Heart left ventricle (tissue), 16 donors: Measurements from ENCODE around the gene AMFR. TPM values are rescaled to one million over a fixed set of nuclear protein-coding genes. Genes with fewer than 3 reads are reported as not detected.
A peak's percentile ranks its signal among the peaks of the same experiment; 100 is the strongest.

Source experiments
- ATAC-seq, 4 donors: fragments of 200-7000 bp; cut with Tn5 transposase; one replicate each; pipeline ENCODE4 v1.9.1; 2020 to 2022; ENCODE audit warnings: moderate library complexity in 4 of 4, mild to moderate bottlenecking in 3 of 4, moderate number of reproducible peaks in 1 of 4
- DNase-seq, 5 donors: peaks; one replicate each; pipeline ENCODE4 v3.0.0-alpha.2; 2020
- H3K27ac ChIP-seq, 12 donors: fragments of 200-600 bp; sonication (generic) in 4 of 12; one replicate each; pipeline versions ENCODE4 v1.5.0 to v1.8.0; 2016 to 2022; ENCODE audit warnings: mild to moderate bottlenecking in 2 of 12
- H3K27me3 ChIP-seq, 9 donors: fragments of 200-600 bp; sonication (generic) in 2 of 9; one replicate each; pipeline versions ENCODE4 v1.5.1 to v1.8.0; 2016 to 2022; ENCODE audit warnings: mild to moderate bottlenecking in 3 of 9
- H3K36me3 ChIP-seq, 9 donors: fragments of 200-600 bp; sonication (generic) in 2 of 9; one replicate each; pipeline versions ENCODE4 v1.5.0 to v1.8.0; 2018 to 2022; ENCODE audit warnings: mild to moderate bottlenecking in 2 of 9
- H3K4me1 ChIP-seq, 12 donors: fragments of 200-600 bp; sonication (generic) in 4 of 12; one replicate each; pipeline versions ENCODE4 v1.5.0 to v1.8.0; 2016 to 2022; ENCODE audit warnings: mild to moderate bottlenecking in 3 of 12
- H3K4me3 ChIP-seq, 12 donors: fragments of 200-600 bp; sonication (generic) in 4 of 12; one replicate each; pipeline versions ENCODE4 v1.5.0 to v1.8.0; 2017 to 2022; ENCODE audit warnings: mild to moderate bottlenecking in 9 of 12, moderate library complexity in 4 of 12
- H3K9me3 ChIP-seq, 12 donors: fragments of 200-600 bp; sonication (generic) in 4 of 12; one replicate each; pipeline versions ENCODE4 v1.5.0 to v1.8.0; 2016 to 2022; ENCODE audit warnings: mild to moderate bottlenecking in 1 of 12
- POLR2A ChIP-seq, 2 donors: fragments of 450-650 bp; IDR thresholded peaks; one replicate each; pipeline ENCODE4 v1.6.1; 2017; ENCODE audit warnings: antibody characterized with exemption in 2 of 2, mild to moderate bottlenecking in 2 of 2, moderate library complexity in 2 of 2
- WGBS, 4 donors: extraction: QIAGEN DNeasy Blood & Tissue Kit in 2 of 4; methylation state at CpG; one replicate each; pipeline versions ENCODE4 v1.1.5 to v1.1.7; 2013 to 2018; 5-methylcytosine and 5-hydroxymethylcytosine counted together
- intact Hi-C, 10 donors: fragments of 100-400 bp; cut with DNase I; formaldehyde crosslinking; loops; one replicate each; pipeline versions ENCODE4 v1.11.1 to v1.14.2; 2022
- polyA plus RNA-seq, 2 donors: library from polyadenylated mRNA; stranded (reverse); fragments of 200-250 nt; gene quantifications; one replicate each; pipeline ENCODE4 v1.2.3, GENCODE V29; 2013
- total RNA-seq, 9 donors: library from RNA; depleted of rRNA in 2 of 9; stranded (reverse); fragments of >200 nt in 2 of 9; fragmentation: NEBNext Ultra II Directional in 3 of 9; extraction: Animal tissue kit (Norgen Biotek cat#: 25700) in 3 of 9; gene quantifications; one replicate each; pipeline versions ENCODE4 v1.1.0 to v1.2.4, GENCODE V29; 2016 to 2023
- TF ChIP-seq, protein P1 (sequence below), 12 donors: fragments of 200-600 bp; sonication (generic) in 4 of 12; IDR thresholded peaks; one replicate each; pipeline versions ENCODE4 v1.5.0 to v1.8.0; 2018 to 2022; ENCODE audit warnings: antibody characterized with exemption in 12 of 12, mild to moderate bottlenecking in 5 of 12
- donor health status: ischemic (EF 13 %, LVEDD 7.1; RV severe dilation, severe dysfunction).
- donor health status: healthy with polysubstance abuse.
- donor health status: DM: no; HTN: yes; CAD: no.
- donor health status: DM: no; HTN: no; CAD: no.
- donor health status: ischemic (EF 25% LVEDD 6.9; RV normal size, moderate dysfunction).
- donor health status: ischemic (EF 25% LVEDD 5.7; RV mildly dilated, moderate dysfunction).
- donor health status: healthy.
- donor health status: DM: yes; HTN: yes; CAD: no.
- donor health status: ischemic (EF 35%, LVEDD 5.7; RV mildly dilated, moderate dysfunction).
- donor health status: nonischemic (EF 11% LVEDD 7.7; RV severe dilation, severe dysfunction).
- donor health status: DM: yes; HTN: yes; CAD: no.
- donor health status: PGD.
- donor health status: ischemic (EF 29% LVEDD 5.4; RV normal size, mild dysfunction).
- donor health status: nonischemic (EF 23%, LVEDD 6.1; RV moderate dilation, normal function).

Gene AMFR
- total and polyA plus RNA-seq, 11 donors, result 26.4 to 146 (median 84.8) TPM

DNA sequence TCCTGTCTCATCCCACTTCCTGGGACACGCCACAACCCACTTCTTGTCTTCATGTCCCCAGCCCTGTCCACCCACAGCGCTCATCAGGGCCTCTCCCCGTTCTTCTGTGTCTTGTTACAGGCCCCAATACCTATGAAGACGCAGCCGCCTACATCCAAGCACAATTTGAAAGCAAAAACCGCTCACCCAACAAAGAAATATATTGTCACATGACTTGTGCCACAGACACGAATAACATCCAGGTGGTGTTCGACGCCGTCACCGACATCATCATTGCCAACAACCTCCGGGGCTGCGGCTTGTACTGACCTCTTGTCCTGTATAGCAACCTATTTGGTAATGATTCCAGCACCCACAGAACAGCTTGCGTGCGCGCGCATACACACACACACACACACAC is 70.6 kb downstream of the AMFR start:
- 91 to 96% (median 95%) methylated on average over 17 of the region's 17 CpGs for WGBS, 4 donors
- intact Hi-C loops, result no loop called here
- no peaks in the 10 kb centered on the region for H3K36me3 ChIP-seq

DNA sequence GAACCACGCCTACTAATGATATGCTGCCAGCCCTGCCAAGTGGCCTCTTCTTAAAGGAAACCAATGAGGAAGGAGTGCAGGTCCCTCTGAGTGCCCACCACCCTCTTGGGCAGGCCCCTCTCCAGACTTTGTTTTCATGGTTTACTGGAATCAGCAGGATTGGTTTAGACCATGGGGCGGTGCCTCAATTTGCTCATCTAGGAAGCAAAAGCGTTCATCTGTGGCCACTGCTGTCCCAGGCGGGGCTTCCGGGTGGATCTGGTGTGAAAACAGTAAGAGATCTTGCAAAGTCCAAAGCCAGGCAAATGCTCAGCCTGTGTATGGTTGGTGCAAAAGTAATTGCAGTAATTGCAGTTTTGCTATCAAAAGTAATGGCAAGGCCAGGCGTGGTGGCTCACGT is 71.3 kb downstream of the AMFR start:
- H3K9me3 ChIP-seq, result no peaks in the 10 kb centered on the region
- no peaks in the 10 kb centered on the region for H3K27me3 ChIP-seq
- intact Hi-C loops, result no loop called here
- WGBS, 4 donors, result 95 to 98% (median 97%) methylated on average over 7 of the region's 7 CpGs
- no peak overlapping the region for H3K4me3 ChIP-seq
- TF ChIP-seq, protein P1, sequence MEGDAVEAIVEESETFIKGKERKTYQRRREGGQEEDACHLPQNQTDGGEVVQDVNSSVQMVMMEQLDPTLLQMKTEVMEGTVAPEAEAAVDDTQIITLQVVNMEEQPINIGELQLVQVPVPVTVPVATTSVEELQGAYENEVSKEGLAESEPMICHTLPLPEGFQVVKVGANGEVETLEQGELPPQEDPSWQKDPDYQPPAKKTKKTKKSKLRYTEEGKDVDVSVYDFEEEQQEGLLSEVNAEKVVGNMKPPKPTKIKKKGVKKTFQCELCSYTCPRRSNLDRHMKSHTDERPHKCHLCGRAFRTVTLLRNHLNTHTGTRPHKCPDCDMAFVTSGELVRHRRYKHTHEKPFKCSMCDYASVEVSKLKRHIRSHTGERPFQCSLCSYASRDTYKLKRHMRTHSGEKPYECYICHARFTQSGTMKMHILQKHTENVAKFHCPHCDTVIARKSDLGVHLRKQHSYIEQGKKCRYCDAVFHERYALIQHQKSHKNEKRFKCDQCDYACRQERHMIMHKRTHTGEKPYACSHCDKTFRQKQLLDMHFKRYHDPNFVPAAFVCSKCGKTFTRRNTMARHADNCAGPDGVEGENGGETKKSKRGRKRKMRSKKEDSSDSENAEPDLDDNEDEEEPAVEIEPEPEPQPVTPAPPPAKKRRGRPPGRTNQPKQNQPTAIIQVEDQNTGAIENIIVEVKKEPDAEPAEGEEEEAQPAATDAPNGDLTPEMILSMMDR (IDR thresholded peaks at IDR 0.05), result no peak
- TF ChIP-seq POLR2A (IDR thresholded peaks at IDR 0.05), result no peak
- H3K27ac ChIP-seq, result no peak overlapping the region
- DNase-seq, result peak in 3 of 5 donors; percentile 6 to 54 (median 7)
- H3K36me3 ChIP-seq, result no peaks in the 10 kb centered on the region
- ATAC-seq, result no peak
- peaks cover 0 to 14% (median 8%) of the 10 kb centered on the region in 12 donors for H3K4me1 ChIP-seq

More for the DNA sequence above, 70.6 kb downstream of the AMFR start:
- Histone ChIP-seq H3K4me3 (no peak overlapping the region), H3K27ac (no peak overlapping the region), H3K9me3 (no peaks in the 10 kb centered on the region), H3K4me1 (peaks cover 0 to 14% (median 8%) of the 10 kb centered on the region in 12 donors), H3K27me3 (no peaks in the 10 kb centered on the region)
- TF ChIP-seq, protein P1 (IDR thresholded peaks at IDR 0.05), result no peak
- no peak for TF ChIP-seq POLR2A (IDR thresholded peaks at IDR 0.05)
- DNase-seq (peak in 2 of 5 donors; percentile 14 to 16), ATAC-seq (no peak)

DNA sequence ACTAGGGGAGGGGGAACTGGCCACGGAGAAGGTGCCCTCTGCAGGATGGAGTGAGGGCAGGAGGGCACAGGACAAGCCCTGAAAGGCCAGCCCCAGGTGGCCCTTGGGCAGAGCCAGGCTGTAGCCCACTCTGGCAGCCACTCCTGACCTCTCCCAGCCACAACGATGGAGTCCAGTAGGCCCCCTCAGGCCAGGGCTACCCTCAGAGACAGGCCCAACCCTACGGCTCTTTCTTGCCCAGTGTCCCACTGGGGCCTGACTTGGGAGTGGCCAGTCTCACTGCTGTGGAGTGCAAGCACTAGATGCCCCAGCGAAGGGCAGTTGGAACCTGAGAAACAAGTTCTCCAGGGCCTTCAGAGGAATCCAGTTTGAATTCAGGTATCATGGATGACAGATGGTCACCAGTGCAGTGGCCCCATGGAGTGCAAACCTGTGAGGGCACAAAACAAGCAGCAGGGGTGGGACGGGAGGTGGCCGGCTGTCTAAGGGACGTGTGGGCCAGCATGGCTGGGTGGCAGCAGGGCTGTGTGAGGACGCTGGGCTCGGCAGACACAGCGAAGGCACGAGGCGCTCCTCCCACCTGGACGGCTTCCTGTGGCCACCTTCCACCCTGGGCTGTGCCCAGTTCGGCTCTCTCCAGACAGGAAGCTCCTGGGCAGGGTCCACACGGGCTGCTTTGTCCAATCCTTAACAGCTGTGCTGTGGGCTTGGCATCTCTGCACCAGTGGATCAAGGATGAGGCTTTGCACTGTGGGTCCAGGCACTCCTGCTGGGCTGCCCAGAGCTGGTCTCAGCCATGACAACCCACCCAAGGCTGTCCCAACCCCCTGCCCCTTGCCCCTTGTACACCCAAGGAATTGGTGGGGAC is 72.1 kb downstream of the AMFR start:
- intact Hi-C loops, result no loop called here
- ATAC-seq (no peak), DNase-seq (peak in 3 of 5 donors; percentile 10 to 41 (median 13))
- Histone ChIP-seq H3K4me3 (no peak overlapping the region), H3K9me3 (no peaks in the 10 kb centered on the region), H3K4me1 (peaks cover 0 to 14% (median 8%) of the 10 kb centered on the region in 12 donors), H3K27me3 (no peaks in the 10 kb centered on the region), H3K27ac (no peak overlapping the region), H3K36me3 (no peaks in the 10 kb centered on the region)
- WGBS, 4 donors, result 78 to 93% (median 85%) methylated on average over 15 of the region's 15 CpGs
- TF ChIP-seq, protein P1 (IDR thresholded peaks at IDR 0.05), result no peak
- no peak for TF ChIP-seq POLR2A (IDR thresholded peaks at IDR 0.05)

DNA sequence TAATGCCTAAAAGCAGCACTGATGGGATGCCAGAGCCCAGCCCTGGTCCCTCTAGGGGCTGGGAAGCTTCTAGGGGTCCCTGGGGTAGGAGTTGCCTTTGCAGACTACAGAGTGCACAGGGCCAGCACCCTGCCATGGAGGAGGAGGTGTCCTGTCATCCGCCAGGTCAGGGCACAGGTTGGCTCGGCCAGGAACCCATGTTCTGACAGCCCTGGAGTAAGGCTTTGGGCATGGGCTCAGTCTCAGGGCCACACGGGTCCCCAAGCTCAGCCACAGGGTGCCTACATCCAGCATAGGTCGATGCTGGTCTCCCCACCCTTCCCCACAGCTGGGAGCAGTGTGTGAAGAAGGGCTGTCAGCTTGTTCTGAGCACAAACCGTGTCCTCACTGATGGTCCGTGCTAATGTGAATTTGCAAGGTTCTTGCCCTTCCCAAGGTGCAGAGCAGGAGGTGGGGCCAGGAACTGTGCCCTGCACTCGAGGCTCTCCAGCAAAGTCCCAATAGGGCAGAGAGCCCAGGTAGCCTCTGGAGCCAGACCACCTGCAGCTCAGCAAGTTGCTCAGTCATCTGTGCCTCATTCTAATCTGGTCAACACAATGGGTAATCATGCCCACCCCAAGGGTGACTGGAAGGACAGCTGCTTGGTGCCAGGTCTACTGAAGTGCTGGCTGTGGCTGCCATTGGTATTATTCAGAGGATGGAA is 72.8 kb downstream of the AMFR start:
- peak in 3 of 5 donors; percentile 12 to 30 (median 13) for DNase-seq
- Histone ChIP-seq H3K27ac (no peak overlapping the region), H3K4me3 (no peak overlapping the region), H3K4me1 (peaks cover 0 to 14% (median 8%) of the 10 kb centered on the region in 12 donors), H3K9me3 (no peaks in the 10 kb centered on the region), H3K27me3 (no peaks in the 10 kb centered on the region), H3K36me3 (no peaks in the 10 kb centered on the region)
- intact Hi-C loops, result no loop called here
- no peak for ATAC-seq
- WGBS, 4 donors, result 85 to 93% (median 86%) methylated on average over 4 to 7 of the region's 7 CpGs
- TF ChIP-seq, protein P1 (IDR thresholded peaks at IDR 0.05), result no peak
- TF ChIP-seq POLR2A (IDR thresholded peaks at IDR 0.05), result no peak
